Measurements from ENCODE around the gene MSI2. TPM values are rescaled to one million over a fixed set of nuclear protein-coding genes. Genes with fewer than 3 reads are reported as not detected.

MSI2 gene
- total RNA-seq, 1 donor, result 23.2 TPM

DNA sequence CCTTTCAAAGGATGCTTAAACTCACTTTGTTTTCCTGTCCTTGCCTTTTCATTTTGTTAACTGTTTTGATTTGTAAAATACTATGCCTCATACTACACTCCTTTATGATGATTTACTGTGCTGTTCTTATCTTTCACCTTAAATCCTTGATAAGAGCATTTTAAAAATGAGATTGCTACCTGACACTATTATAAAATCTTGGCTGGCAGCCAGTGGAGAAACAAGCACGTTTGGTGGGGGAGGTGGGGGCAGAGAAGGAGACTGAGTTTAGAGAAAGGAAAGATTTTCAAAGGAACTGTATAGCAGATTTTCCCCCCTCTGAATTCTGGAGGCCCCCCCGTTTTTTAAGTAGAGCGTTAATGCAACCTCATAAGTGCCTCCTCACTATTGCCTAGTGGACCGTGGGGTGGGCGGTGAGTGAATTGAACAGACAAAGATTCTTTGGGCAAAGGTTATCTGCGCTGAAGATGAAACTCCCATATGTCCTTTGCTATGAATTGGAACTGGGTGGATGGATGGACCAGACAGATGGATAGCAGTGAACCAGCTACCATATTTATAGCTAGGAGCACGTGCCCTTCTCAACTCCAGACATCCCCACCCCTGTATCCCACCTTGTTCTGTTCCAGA is 288.6 kb downstream of the MSI2 start:
- TF ChIP-seq, protein P1, sequence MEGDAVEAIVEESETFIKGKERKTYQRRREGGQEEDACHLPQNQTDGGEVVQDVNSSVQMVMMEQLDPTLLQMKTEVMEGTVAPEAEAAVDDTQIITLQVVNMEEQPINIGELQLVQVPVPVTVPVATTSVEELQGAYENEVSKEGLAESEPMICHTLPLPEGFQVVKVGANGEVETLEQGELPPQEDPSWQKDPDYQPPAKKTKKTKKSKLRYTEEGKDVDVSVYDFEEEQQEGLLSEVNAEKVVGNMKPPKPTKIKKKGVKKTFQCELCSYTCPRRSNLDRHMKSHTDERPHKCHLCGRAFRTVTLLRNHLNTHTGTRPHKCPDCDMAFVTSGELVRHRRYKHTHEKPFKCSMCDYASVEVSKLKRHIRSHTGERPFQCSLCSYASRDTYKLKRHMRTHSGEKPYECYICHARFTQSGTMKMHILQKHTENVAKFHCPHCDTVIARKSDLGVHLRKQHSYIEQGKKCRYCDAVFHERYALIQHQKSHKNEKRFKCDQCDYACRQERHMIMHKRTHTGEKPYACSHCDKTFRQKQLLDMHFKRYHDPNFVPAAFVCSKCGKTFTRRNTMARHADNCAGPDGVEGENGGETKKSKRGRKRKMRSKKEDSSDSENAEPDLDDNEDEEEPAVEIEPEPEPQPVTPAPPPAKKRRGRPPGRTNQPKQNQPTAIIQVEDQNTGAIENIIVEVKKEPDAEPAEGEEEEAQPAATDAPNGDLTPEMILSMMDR (IDR thresholded peaks at IDR 0.05; ENCODE audit: extremely low read depth, low read depth, low read length), result no peak
- Histone ChIP-seq H2AFZ (ENCODE audit: low read length) (no peak overlapping the region), H3K27me3 (ENCODE audit: insufficient read depth, low read length) (no peaks in the 10 kb centered on the region), H3K36me3 (ENCODE audit: insufficient read depth, low read length) (no peaks in the 10 kb centered on the region), H3K4me3 (ENCODE audit: insufficient read depth, low read length) (no peak overlapping the region), H3K9me3 (ENCODE audit: low read depth, low read length) (no peaks in the 10 kb centered on the region), H3K4me1 (ENCODE audit: insufficient read depth, low read length) (no peaks in the 10 kb centered on the region), H4K20me1 (ENCODE audit: insufficient read depth, low read length) (peaks cover 7% of the 10 kb centered on the region), H3K79me2 (ENCODE audit: insufficient read depth, low read length) (no peaks in the 10 kb centered on the region), H3K4me2 (ENCODE audit: insufficient read depth, low read length) (no peak overlapping the region), H3K27ac (ENCODE audit: low read depth, low read length) (no peak overlapping the region)
- DNase-seq (ENCODE audit: insufficient read length, low spot score, missing footprints), result no peak

DNA sequence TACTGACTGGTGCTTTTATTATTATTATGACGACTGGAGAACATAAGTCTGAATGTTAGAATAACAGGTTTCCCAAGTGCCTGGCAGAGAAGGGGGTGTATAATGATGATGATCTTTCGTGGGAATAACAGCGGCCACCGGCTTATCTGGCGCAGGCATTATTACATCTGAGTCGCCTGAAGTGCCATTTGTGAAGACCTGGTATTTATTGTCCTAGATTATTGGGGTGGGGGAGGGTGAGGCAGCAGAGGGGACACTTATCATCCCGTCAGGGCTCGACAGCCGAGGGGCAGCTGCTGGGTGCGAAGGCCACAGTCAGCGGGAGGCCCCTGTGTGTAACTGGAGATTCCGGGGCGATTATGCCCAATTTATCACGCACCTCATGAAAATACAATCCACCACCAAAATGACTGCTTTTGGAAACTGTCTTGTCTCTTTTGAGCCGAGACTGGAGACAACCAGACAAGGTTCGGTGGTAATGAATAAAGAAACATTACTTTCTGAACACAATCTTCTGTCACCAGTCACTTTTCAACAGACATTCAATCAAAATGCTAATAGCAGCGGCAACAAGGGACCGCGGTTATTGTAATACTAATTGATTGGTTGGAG is 289.5 kb downstream of the MSI2 start:
- no peaks in the 10 kb centered on the region for H3K79me2 ChIP-seq (ENCODE audit: insufficient read depth, low read length)
- TF ChIP-seq, protein P1 (IDR thresholded peaks at IDR 0.05; ENCODE audit: extremely low read depth, low read depth, low read length), result no peak
- H3K36me3 ChIP-seq (ENCODE audit: insufficient read depth, low read length), result no peaks in the 10 kb centered on the region
- H3K4me2 ChIP-seq (ENCODE audit: insufficient read depth, low read length), result no peak overlapping the region
- no peaks in the 10 kb centered on the region for H3K9me3 ChIP-seq (ENCODE audit: low read depth, low read length)
- H3K27ac ChIP-seq (ENCODE audit: low read depth, low read length), result no peak overlapping the region
- no peaks in the 10 kb centered on the region for H3K4me1 ChIP-seq (ENCODE audit: insufficient read depth, low read length)
- no peak for DNase-seq (ENCODE audit: insufficient read length, low spot score, missing footprints)
- peaks cover 7% of the 10 kb centered on the region for H4K20me1 ChIP-seq (ENCODE audit: insufficient read depth, low read length)
- no peak overlapping the region for H2AFZ ChIP-seq (ENCODE audit: low read length)
- no peaks in the 10 kb centered on the region for H3K27me3 ChIP-seq (ENCODE audit: insufficient read depth, low read length)
- no peak overlapping the region for H3K4me3 ChIP-seq (ENCODE audit: insufficient read depth, low read length)

DNA sequence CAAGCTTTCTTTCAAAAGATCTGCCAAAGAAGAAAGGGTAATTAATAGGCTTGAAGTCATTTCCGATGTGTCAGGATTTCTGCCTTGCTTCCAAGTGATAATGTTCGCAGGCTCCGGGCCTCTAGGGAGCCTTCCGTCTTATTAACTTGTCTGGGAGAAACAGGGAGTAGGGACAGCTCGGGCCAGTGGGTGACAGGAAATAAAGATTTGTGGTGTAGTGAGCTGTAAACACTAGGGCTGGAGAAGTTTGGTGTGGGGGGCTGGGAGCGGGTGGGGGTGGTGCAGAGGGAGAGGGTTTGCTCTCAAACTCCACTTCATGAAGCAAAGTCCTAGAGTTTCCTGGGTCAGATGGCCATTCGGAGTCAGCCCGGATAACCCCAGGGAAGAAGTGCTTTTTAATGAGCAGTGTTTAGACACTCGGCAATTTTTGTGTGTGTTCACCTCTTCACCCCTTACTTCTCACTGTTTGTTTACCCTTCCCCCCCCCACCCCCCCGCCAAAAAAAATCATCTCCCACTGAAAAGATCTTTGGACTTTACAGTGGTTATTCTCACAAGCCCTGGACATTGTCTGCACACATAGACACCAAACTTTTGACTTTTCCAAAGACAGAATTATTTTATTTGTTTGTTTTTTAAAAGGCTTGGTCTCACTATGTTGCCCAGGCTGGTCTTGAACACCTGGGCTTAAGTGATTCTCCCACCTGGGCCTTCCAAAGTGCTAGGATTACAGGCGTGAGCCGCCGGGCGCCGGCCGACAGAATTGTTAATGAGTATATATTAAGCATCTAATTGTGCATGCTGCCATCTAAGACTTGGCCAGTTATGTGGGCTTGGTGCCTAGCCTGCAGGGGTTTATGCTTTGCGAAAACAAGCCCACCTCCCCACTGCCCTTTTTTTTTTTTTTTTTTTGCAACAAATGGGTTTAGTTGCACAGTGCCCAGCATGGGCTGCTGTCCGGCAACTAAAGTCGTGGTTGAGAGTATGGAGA is 292.4 kb downstream of the MSI2 start:
- Histone ChIP-seq H3K27ac (ENCODE audit: low read depth, low read length) (no peak overlapping the region), H3K9me3 (ENCODE audit: low read depth, low read length) (no peaks in the 10 kb centered on the region), H3K4me2 (ENCODE audit: insufficient read depth, low read length) (no peak overlapping the region), H3K79me2 (ENCODE audit: insufficient read depth, low read length) (no peaks in the 10 kb centered on the region), H3K4me3 (ENCODE audit: insufficient read depth, low read length) (no peak overlapping the region), H2AFZ (ENCODE audit: low read length) (no peak overlapping the region), H3K36me3 (ENCODE audit: insufficient read depth, low read length) (no peaks in the 10 kb centered on the region), H3K27me3 (ENCODE audit: insufficient read depth, low read length) (no peaks in the 10 kb centered on the region), H4K20me1 (ENCODE audit: insufficient read depth, low read length) (peaks cover 13% of the 10 kb centered on the region), H3K4me1 (ENCODE audit: insufficient read depth, low read length) (peaks cover 5% of the 10 kb centered on the region)
- TF ChIP-seq, protein P1 (IDR thresholded peaks at IDR 0.05; ENCODE audit: extremely low read depth, low read depth, low read length), result no peak
- DNase-seq (ENCODE audit: insufficient read length, low spot score, missing footprints), result no peak
